HG02763 (cell line): ENCODE measurements around the gene KLHDC2.
"Not testable (repeated sequence)": the region's sequence is repeated elsewhere in the genome, so short reads cannot be mapped to it uniquely, and the experiment has no call there.

Experiments
- ATAC-seq: cut with Tn5 transposase; IDR thresholded peaks from one replicate; pipeline ENCODE4 v1.9.1; 2021; ENCODE audit warnings: mild to moderate bottlenecking, moderate library complexity; ENCODE audit not compliant: unreplicated experiment

Gene KLHDC2

GRCh38 chr14:49774106-49774505 is 6.2 kb downstream of the KLHDC2 start:
- no peak for ATAC-seq

GRCh38 chr14:49778421-49778820 is 10.5 kb downstream of the KLHDC2 start:
- ATAC-seq, result no peak

- not testable (repeated sequence) for ATAC-seq
These were observed 13.1 kb downstream of the KLHDC2 start for GRCh38 chr14:49781040-49781439.

GRCh38 chr14:49783394-49784014 is 15.6 kb downstream of the KLHDC2 start:
- no peak for ATAC-seq

GRCh38 chr14:49786315-49786714 is 18.4 kb downstream of the KLHDC2 start:
- ATAC-seq, result no peak

- ATAC-seq, result no peak
These were observed 24.7 kb downstream of the KLHDC2 start for GRCh38 chr14:49792618-49793017.

GRCh38 chr14:49796025-49796424 is 28.1 kb downstream of the KLHDC2 start:
- ATAC-seq, result no peak

GRCh38 chr14:49808780-49809179 is 40.8 kb downstream of the KLHDC2 start:
- ATAC-seq, result no peak

- not testable (repeated sequence) for ATAC-seq
These were observed 48.2 kb downstream of the KLHDC2 start for GRCh38 chr14:49816118-49816517.

- ATAC-seq, result no peak
These were observed 48.9 kb downstream of the KLHDC2 start for GRCh38 chr14:49816844-49817243.

GRCh38 chr14:49820176-49820575 is 52.2 kb downstream of the KLHDC2 start:
- ATAC-seq, result no peak

GRCh38 chr14:49828640-49829039 is 60.7 kb downstream of the KLHDC2 start:
- ATAC-seq, result no peak
